ENCODE measurements around the gene VAMP4. TPM values are rescaled to one million over a fixed set of nuclear protein-coding genes. Genes with fewer than 3 reads are reported as not detected.

Gene VAMP4
- total and polyA plus RNA-seq, 7 donors: 4.6 to 11.3 (median 7.6) TPM

- H3K4me3 ChIP-seq: no peak overlapping the region
- H3K9me3 ChIP-seq: no peaks in the 10 kb centered on the region
- H3K27ac ChIP-seq: no peak overlapping the region
- H3K36me3 ChIP-seq (ENCODE audit: insufficient read depth in 1 of 2, low read depth in 1 of 2): no peaks in the 10 kb centered on the region
- 96 to 100% (median 100%) methylated on average over 1 of the region's 1 CpG for WGBS, 3 donors
- ATAC-seq (no peak), DNase-seq (no peak)
- no peaks in the 10 kb centered on the region for H3K27me3 ChIP-seq (ENCODE audit: insufficient read depth in 3 of 3, low read length in 2 of 3)
- no peak for TF ChIP-seq CTCF (IDR thresholded peaks at IDR 0.05)
- H3K4me1 ChIP-seq: no peaks in the 10 kb centered on the region
- intact Hi-C loops (cut with DNase I): no loop called here
Observed at GRCh38 chr1:171754971-171755370, 13.1 kb upstream of the VAMP4 start.

- TF ChIP-seq CTCF (IDR thresholded peaks at IDR 0.05): no peak
- H3K27me3 ChIP-seq (ENCODE audit: insufficient read depth in 3 of 3, low read length in 2 of 3): no peaks in the 10 kb centered on the region
- H3K36me3 ChIP-seq (ENCODE audit: insufficient read depth in 1 of 2, low read depth in 1 of 2): no peaks in the 10 kb centered on the region
- DNase-seq (no peak), ATAC-seq (no peak)
- WGBS, 3 donors: 33 to 59% (median 50%) methylated on average over 4 of the region's 4 CpGs
- no peaks in the 10 kb centered on the region for H3K4me1 ChIP-seq
- intact Hi-C loops (cut with DNase I): no loop called here
- no peak overlapping the region for H3K27ac ChIP-seq
- H3K9me3 ChIP-seq: no peaks in the 10 kb centered on the region
- H3K4me3 ChIP-seq: no peak overlapping the region
Observed at GRCh38 chr1:171754353-171754705, 12.5 kb upstream of the VAMP4 start.

- ATAC-seq (no peak), DNase-seq (no peak)
- no peak overlapping the region for H3K27ac ChIP-seq
- no peaks in the 10 kb centered on the region for H3K27me3 ChIP-seq (ENCODE audit: insufficient read depth in 3 of 3, low read length in 2 of 3)
- TF ChIP-seq CTCF (IDR thresholded peaks at IDR 0.05): no peak
- 43 to 52% (median 46%) methylated on average over 4 of the region's 4 CpGs for WGBS, 3 donors
- no peaks in the 10 kb centered on the region for H3K9me3 ChIP-seq
- no peak overlapping the region for H3K4me3 ChIP-seq
- intact Hi-C loops (cut with DNase I): no loop called here
- H3K36me3 ChIP-seq (ENCODE audit: insufficient read depth in 1 of 2, low read depth in 1 of 2): no peaks in the 10 kb centered on the region
- H3K4me1 ChIP-seq: no peaks in the 10 kb centered on the region
Observed at GRCh38 chr1:171753685-171754352, 12.0 kb upstream of the VAMP4 start.

- no peak for TF ChIP-seq CTCF (IDR thresholded peaks at IDR 0.05)
- intact Hi-C loops (cut with DNase I): no loop called here
- 97 to 99% (median 98%) methylated on average over 2 of the region's 2 CpGs for WGBS, 3 donors
Observed at GRCh38 chr1:171753182-171753581, 11.3 kb upstream of the VAMP4 start.

GRCh38 chr1:171751221-171751620 lies 9.4 kb upstream of the VAMP4 start:
- WGBS, 3 donors: 95% methylated on average over 6 of the region's 6 CpGs
- Histone ChIP-seq H3K36me3 (ENCODE audit: insufficient read depth in 1 of 2, low read depth in 1 of 2) (no peaks in the 10 kb centered on the region), H3K9me3 (no peaks in the 10 kb centered on the region), H3K4me1 (no peaks in the 10 kb centered on the region), H3K27me3 (ENCODE audit: insufficient read depth in 3 of 3, low read length in 2 of 3) (no peaks in the 10 kb centered on the region), H3K4me3 (no peak overlapping the region), H3K27ac (no peak overlapping the region)
- ATAC-seq (no peak), DNase-seq (no peak)
- intact Hi-C loops (cut with DNase I): no loop called here
- no peak for TF ChIP-seq CTCF (IDR thresholded peaks at IDR 0.05)

More at GRCh38 chr1:171753182-171753581, 11.3 kb upstream of the VAMP4 start:
- ATAC-seq (no peak), DNase-seq (no peak)
- Histone ChIP-seq H3K27me3 (ENCODE audit: insufficient read depth in 3 of 3, low read length in 2 of 3) (no peaks in the 10 kb centered on the region), H3K4me1 (no peaks in the 10 kb centered on the region), H3K4me3 (no peak overlapping the region), H3K36me3 (ENCODE audit: insufficient read depth in 1 of 2, low read depth in 1 of 2) (no peaks in the 10 kb centered on the region), H3K27ac (no peak overlapping the region), H3K9me3 (no peaks in the 10 kb centered on the region)

All from psoas muscle (tissue), 8 donors.